Gastroesophageal sphincter (tissue), 3 donors: Measurements from ENCODE around the gene PANK1.

Source experiments
- CTCF ChIP-seq, 4 experiments: fragments of 200-600 bp in 2 of 4; fragments of 450-650 bp in 2 of 4; sonication (generic) in 1 of 4; IDR thresholded peaks; one replicate each; pipeline ENCODE4 v1.5.1; 2017 to 2019; ENCODE audit warnings: antibody characterized with exemption in 4 of 4, mild to moderate bottlenecking in 2 of 4, moderate library complexity in 2 of 4
- EP300 ChIP-seq: sonication (generic); formaldehyde crosslinking; IDR thresholded peaks from one replicate; pipeline ENCODE4 v1.6.1; 2017; ENCODE audit warnings: antibody characterized with exemption, mild to moderate bottlenecking
- POLR2A ChIP-seq, 2 donors: fragments of 450-650 bp; IDR thresholded peaks; one replicate each; pipeline ENCODE4 v1.6.1; 2017; ENCODE audit warnings: antibody characterized with exemption in 2 of 2, mild to moderate bottlenecking in 2 of 2, moderate library complexity in 1 of 2
- POLR2AphosphoS5 ChIP-seq: sonication (generic); formaldehyde crosslinking; IDR thresholded peaks from one replicate; pipeline ENCODE4 v1.6.1; 2017; ENCODE audit warnings: antibody characterized with exemption

DNA sequence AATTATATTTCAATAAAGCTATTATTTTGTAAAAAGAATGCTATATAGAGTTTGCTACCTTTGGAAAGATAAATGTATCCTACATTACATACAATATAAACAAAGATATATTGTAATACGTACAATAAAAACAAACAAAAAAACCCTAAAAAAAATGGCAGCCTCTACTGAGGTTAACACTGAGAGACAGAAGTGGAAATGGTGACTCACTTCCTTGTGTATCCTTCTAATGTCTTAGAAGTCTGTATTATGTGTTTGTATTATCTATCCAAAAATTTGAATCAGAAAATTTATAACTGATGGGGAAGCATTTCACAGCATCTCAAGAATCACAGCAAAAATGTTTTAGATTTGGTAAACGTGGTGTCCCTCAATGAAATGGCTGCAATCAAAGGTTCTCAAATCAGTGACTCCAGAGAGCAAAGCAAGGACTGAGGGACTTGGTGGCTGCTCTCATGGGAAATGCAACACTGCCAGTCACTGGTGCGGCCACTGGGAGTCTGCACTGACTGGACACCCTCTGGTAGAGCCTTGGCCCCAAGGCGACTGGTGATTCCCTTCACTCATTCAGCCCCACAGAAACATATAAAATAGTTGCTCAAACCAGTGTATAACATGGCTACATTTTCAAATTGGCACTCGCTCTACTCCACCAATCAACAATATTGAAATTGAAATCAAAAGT lies 53.8 kb downstream of the PANK1 start:
- TF ChIP-seq CTCF (IDR thresholded peaks at IDR 0.05) = no peak
- TF ChIP-seq POLR2AphosphoS5 = no peak
- no peak for TF ChIP-seq POLR2A (IDR thresholded peaks at IDR 0.05)
- TF ChIP-seq EP300 = no peak
